ENCODE results near the gene SLC25A52. TPM values are rescaled to one million over a fixed set of nuclear protein-coding genes. Genes with fewer than 3 reads are reported as not detected.

Gene SLC25A52
- total RNA-seq, 1 donor from 2014 or later, result not detected

DNA sequence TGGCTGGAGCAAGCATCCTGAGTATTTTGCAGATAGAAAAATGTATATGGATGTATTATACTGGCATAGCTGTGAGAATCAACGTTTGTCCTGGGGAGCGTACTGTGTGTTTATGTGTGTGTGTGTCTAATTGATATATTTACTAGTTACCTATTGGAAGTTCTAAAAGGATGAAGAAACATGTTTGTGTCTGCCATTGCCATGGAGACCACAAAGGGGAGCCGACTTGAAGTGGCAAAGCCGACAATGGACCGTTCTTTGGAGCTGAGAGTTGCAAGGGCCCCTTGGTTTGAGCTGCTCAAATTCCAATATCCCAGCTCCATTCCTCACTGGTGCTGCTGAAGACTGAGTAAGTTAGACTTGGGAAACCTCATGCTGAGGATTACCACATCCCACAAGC is 14.3 kb upstream of the SLC25A52 start:
- H3K4me3 Mint-ChIP-seq (ENCODE audit: unreplicated experiment), result no peak overlapping the region
- no peaks in the 10 kb centered on the region for H3K4me1 ChIP-seq (ENCODE audit: insufficient read depth, low read length)
- no peak overlapping the region for H2AFZ ChIP-seq (ENCODE audit: low read depth, low read length)
- no peaks in the 10 kb centered on the region for H3K27me3 ChIP-seq (ENCODE audit: insufficient read depth, low read length)
- no peaks in the 10 kb centered on the region for H4K20me1 ChIP-seq (ENCODE audit: insufficient read depth, low read length)
- H3K36me3 ChIP-seq (ENCODE audit: insufficient read depth, low read length), result no peaks in the 10 kb centered on the region
- FAIRE-seq (no peak), DNase-seq (ENCODE audit: low read depth) (no peak)
- H3K27me3 Mint-ChIP-seq (ENCODE audit: low read depth, unreplicated experiment), result no peaks in the 10 kb centered on the region
- no peak overlapping the region for H3K27ac ChIP-seq (ENCODE audit: low read depth, low read length)
- H3K27ac Mint-ChIP-seq (ENCODE audit: unreplicated experiment), result no peak overlapping the region
- H3K9ac ChIP-seq (ENCODE audit: low read length), result no peak overlapping the region
- TF ChIP-seq EZH2 (IDR thresholded peaks at IDR 0.05; ENCODE audit: insufficient read depth, low read length) (no peak), CTCF (IDR thresholded peaks at IDR 0.05; ENCODE audit: insufficient read depth, low read depth, low read length) (no peak)
- peaks cover 4% of the 10 kb centered on the region for H3K9me3 ChIP-seq (ENCODE audit: insufficient read depth, low read depth, low read length)
- H3K4me1 Mint-ChIP-seq (ENCODE audit: low read depth, unreplicated experiment), result no peaks in the 10 kb centered on the region
- H3K4me3 ChIP-seq (ENCODE audit: insufficient read depth, low read depth, low read length), result no peak overlapping the region
- no peak overlapping the region for H3K4me2 ChIP-seq (ENCODE audit: low read length)
- peaks cover 5% of the 10 kb centered on the region for H3K9me3 Mint-ChIP-seq (ENCODE audit: unreplicated experiment)
- no peaks in the 10 kb centered on the region for H3K79me2 ChIP-seq (ENCODE audit: insufficient read depth, low read length)
- H3K36me3 Mint-ChIP-seq (ENCODE audit: low read depth, unreplicated experiment), result no peaks in the 10 kb centered on the region

DNA sequence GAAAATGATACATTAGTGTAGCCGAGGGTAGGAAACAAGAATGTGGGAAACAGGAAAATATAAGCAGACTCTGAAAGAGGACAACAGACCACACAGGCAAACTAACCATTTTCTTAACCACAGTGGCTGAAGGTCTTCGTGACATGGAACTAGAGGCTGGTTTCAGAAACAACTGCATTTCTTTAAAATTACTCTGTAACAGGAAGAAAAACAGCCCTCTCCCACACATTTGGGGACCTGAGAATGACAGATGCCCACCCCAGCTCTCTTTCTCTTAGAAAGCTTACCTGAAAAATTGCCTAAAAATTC is 13.8 kb upstream of the SLC25A52 start:
- Mint-ChIP-seq H3K9me3 (ENCODE audit: unreplicated experiment) (peaks cover 2% of the 10 kb centered on the region), H3K27me3 (ENCODE audit: low read depth, unreplicated experiment) (no peaks in the 10 kb centered on the region), H3K27ac (ENCODE audit: unreplicated experiment) (no peak overlapping the region), H3K4me1 (ENCODE audit: low read depth, unreplicated experiment) (no peaks in the 10 kb centered on the region), H3K36me3 (ENCODE audit: low read depth, unreplicated experiment) (no peaks in the 10 kb centered on the region), H3K4me3 (ENCODE audit: unreplicated experiment) (no peak overlapping the region)
- FAIRE-seq (no peak), DNase-seq (ENCODE audit: low read depth) (no peak)
- no peaks in the 10 kb centered on the region for H3K4me1 ChIP-seq (ENCODE audit: insufficient read depth, low read length)
- H3K27me3 ChIP-seq (ENCODE audit: insufficient read depth, low read length), result no peaks in the 10 kb centered on the region
- H2AFZ ChIP-seq (ENCODE audit: low read depth, low read length), result no peak overlapping the region
- no peak overlapping the region for H3K9ac ChIP-seq (ENCODE audit: low read length)
- no peak overlapping the region for H3K27ac ChIP-seq (ENCODE audit: low read depth, low read length)
- no peak overlapping the region for H3K4me3 ChIP-seq (ENCODE audit: insufficient read depth, low read depth, low read length)
- TF ChIP-seq EZH2 (IDR thresholded peaks at IDR 0.05; ENCODE audit: insufficient read depth, low read length), result no peak
- no peak for TF ChIP-seq CTCF (IDR thresholded peaks at IDR 0.05; ENCODE audit: insufficient read depth, low read depth, low read length)
- H3K79me2 ChIP-seq (ENCODE audit: insufficient read depth, low read length), result no peaks in the 10 kb centered on the region
- H3K4me2 ChIP-seq (ENCODE audit: low read length), result no peak overlapping the region
- H3K36me3 ChIP-seq (ENCODE audit: insufficient read depth, low read length), result no peaks in the 10 kb centered on the region
- no peaks in the 10 kb centered on the region for H4K20me1 ChIP-seq (ENCODE audit: insufficient read depth, low read length)
- peaks cover 4% of the 10 kb centered on the region for H3K9me3 ChIP-seq (ENCODE audit: insufficient read depth, low read depth, low read length)

GRCh38 chr18:31773774-31774476 is 13.2 kb upstream of the SLC25A52 start:
- H3K4me3 Mint-ChIP-seq (ENCODE audit: unreplicated experiment), result no peak overlapping the region

More at GRCh38 chr18:31773774-31774476, 13.2 kb upstream of the SLC25A52 start:
- Histone ChIP-seq H3K9me3 (ENCODE audit: insufficient read depth, low read depth, low read length) (peaks cover 4% of the 10 kb centered on the region), H3K4me2 (ENCODE audit: low read length) (no peak overlapping the region), H3K27me3 (ENCODE audit: insufficient read depth, low read length) (no peaks in the 10 kb centered on the region), H2AFZ (ENCODE audit: low read depth, low read length) (no peak overlapping the region), H4K20me1 (ENCODE audit: insufficient read depth, low read length) (no peaks in the 10 kb centered on the region), H3K36me3 (ENCODE audit: insufficient read depth, low read length) (no peaks in the 10 kb centered on the region), H3K4me3 (ENCODE audit: insufficient read depth, low read depth, low read length) (no peak overlapping the region), H3K27ac (ENCODE audit: low read depth, low read length) (no peak overlapping the region), H3K79me2 (ENCODE audit: insufficient read depth, low read length) (no peaks in the 10 kb centered on the region), H3K4me1 (ENCODE audit: insufficient read depth, low read length) (no peaks in the 10 kb centered on the region), H3K9ac (ENCODE audit: low read length) (no peak overlapping the region)
- TF ChIP-seq CTCF (IDR thresholded peaks at IDR 0.05; ENCODE audit: insufficient read depth, low read depth, low read length), result no peak
- no peak for TF ChIP-seq EZH2 (IDR thresholded peaks at IDR 0.05; ENCODE audit: insufficient read depth, low read length)
- H3K27me3 Mint-ChIP-seq (ENCODE audit: low read depth, unreplicated experiment), result peaks cover under 1% of the 10 kb centered on the region
- H3K27ac Mint-ChIP-seq (ENCODE audit: unreplicated experiment), result no peak overlapping the region
- DNase-seq (ENCODE audit: low read depth), result no peak
- no peaks in the 10 kb centered on the region for H3K4me1 Mint-ChIP-seq (ENCODE audit: low read depth, unreplicated experiment)
- no peaks in the 10 kb centered on the region for H3K36me3 Mint-ChIP-seq (ENCODE audit: low read depth, unreplicated experiment)
- no peak for FAIRE-seq
- H3K9me3 Mint-ChIP-seq (ENCODE audit: unreplicated experiment), result peaks cover 2% of the 10 kb centered on the region
